HL-60/S4 (cell line): ENCODE data around the gene PXMP4.

Source experiments
- in situ Hi-C: fragments of 300-500 bp; cut with MboI; formaldehyde crosslinking; loops from 2 replicates; pipeline ENCODE4 v1.14.3; 2022; ENCODE audit warnings: low sequenced_read_pairs

PXMP4 gene

DNA sequence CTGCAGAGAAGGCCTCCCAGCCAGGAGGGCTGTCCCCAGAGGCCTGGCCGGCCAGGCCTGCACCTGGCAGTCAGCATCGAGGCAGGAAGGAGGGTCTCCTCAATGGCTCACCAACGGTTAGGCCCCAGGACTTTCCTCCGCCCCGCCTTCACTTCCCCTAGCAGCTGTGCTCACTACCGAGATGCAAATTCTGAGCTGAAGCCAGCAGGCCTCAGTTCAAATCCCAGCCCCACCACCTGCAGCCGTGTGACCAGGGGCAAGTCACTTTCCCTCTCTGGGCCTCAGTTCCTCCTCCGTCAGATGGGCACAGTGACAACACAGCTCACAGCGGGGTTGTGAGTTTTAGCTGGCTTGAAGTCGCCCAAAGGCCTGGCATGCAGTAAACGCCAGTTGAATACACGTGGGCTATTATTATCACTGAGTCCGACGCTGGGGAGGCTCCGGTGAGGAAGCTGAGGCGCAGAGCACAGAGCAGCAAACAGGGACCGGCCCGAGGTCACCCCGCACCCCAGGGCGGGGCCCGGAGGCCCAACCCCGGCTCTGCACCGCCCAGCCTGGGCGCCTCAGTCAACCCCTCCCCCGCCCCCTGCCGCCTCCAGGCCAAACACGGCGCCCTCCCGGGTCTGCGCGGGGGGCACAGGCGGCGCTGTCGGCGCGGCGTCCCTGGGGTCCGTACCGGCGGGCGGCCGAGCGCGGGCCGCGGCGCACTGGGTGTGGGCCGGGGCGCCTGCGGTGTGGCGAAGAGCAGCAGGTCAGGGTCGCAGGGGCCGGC, 34.6 kb downstream of the PXMP4 start:
- in situ Hi-C loops, result no loop called here

DNA sequence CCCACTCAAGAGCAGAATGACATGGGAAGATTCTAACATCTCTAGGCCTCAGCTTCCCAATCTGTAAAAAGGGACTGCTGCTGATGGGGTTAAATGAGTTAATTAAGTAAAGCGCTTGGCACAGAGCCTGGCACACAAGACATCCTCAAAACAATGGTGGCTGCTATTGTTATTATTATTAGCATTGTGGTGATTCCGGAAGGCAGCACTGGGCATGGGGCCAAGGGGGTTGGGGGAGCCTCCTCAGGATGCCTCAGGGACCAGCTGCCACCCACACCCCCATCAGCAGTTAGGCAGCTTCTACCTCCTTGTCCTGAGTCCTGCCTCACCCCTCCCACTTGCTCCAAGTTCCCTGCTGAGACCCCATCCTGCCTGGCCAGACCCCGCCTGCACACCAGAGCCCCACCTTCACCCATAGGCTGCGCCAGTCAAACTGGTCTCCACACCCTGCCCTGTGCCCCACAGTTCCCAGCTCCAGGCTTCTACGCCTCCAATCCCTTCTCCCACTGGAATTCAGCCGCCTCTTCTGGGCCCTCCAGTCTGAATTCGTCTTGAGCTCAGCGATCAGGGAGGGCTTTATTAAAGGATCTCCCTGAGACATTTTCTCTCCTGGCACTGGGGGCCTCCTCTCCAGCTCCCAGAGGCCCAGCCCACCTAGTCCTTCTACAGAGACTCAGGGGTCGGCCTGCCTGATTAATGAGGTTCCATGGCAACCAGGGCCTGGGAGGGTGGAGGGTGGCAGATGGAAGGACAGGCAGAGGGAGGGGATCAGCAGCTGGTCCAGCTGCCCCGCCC, 35.4 kb downstream of the PXMP4 start:
- in situ Hi-C loops, result no loop called here

DNA sequence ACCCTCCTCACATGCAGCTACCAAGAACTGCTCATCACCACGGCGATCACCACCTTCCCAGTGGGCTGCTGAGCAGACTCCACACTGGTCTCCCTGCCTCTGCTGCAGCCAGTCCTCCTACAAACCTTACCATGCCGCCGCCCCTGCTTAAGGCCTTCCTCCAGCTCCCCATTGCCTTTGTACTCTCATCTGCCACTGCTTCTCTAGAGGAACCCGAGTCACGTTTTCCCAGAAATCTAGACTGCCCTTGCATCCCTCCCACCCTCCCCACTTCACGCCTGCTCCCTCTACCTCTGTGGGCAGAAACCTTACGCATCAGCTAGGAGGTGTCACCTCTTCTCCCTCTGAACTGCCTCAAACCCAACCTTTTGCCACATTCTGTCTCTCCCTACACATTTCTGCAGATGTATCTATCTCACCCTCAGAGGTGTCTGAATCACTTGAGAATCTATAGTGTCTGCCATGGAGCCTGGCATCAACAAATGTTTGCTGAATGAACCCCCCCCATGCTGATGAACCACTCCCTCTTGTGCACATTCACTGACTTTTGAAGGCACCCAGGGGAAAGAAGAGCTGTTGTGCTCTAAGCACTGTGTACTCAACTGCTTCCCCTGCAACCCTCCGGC, 38.3 kb downstream of the PXMP4 start:
- in situ Hi-C loops, result no loop called here

DNA sequence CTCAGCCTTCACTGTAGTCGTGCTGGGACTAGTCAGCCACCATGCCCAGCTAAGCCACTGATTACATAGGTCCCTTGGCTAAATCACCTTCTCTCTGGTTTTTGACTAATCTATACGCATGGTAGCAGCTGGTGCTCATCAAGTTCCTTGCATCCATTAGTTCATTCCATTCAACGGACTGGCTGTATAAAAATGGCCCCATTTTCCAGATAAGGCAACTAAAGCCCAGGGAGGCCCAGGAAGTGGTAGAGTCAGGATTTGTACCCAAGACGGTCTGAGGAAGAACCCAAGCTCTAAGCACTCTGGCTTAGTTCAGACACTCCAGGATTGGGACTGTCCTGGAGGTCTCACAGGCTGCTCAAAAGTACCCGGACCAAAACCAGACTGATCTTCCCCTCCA, 38.8 kb downstream of the PXMP4 start:
- in situ Hi-C loops, result no loop called here

DNA sequence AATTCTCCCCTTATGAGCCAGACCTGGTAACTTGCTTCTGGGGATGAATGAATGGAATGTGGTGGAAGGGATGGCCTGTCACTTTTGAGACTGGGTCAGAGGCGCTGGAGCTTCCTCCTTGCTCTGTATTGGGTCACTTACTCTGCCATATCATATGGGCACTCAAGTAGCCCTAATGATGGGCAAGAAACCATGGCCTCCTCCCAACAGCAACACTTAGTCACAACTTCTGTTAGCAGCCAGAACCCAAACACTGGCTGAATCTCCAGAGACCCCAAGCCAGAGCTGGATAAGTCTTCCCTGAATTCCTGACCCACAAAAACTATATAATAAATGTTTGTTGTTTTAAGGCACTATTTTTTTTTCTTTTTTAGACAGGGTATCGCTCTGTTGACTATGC, 39.4 kb downstream of the PXMP4 start:
- in situ Hi-C loops, result no loop called here

DNA sequence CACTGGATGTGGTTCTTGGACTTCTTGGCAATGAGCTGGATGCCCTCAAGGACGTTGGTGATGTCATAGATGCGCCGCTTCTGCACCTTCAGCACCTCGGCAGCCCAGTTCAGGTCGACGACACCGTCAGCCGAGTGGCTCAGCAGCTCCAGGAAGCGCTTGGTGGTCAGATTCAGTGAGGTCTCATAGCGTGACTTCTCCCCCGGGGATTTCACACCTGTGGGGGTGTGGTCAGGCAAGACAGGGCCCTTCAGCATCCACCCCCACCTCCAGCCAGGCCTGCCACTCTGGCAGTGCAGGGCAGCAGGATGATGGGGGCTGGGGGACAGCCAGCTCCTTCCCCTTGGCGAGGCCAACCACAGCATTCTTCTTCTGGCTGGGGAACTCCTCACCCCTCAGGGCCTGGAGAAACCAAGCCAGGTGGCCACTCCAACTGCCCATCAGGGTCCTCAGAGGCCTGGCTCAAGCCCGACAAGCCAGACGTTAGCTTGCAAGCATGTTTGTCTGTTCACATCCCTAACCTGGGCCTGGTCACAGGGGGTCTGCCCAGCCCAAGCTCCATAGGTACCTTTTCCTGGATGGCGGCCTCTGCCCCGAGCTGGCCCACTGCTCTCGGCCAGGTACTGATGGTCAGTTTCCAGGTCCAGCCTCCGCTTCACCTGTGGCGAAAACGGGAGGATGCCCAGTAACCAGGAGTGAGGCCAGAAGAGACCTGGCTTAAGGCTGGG, 40.2 kb downstream of the PXMP4 start:
- in situ Hi-C loops, result no loop called here

- in situ Hi-C loops, result no loop called here
These were observed 42.0 kb downstream of the PXMP4 start for GRCh38 chr20:33677991-33678702.

DNA sequence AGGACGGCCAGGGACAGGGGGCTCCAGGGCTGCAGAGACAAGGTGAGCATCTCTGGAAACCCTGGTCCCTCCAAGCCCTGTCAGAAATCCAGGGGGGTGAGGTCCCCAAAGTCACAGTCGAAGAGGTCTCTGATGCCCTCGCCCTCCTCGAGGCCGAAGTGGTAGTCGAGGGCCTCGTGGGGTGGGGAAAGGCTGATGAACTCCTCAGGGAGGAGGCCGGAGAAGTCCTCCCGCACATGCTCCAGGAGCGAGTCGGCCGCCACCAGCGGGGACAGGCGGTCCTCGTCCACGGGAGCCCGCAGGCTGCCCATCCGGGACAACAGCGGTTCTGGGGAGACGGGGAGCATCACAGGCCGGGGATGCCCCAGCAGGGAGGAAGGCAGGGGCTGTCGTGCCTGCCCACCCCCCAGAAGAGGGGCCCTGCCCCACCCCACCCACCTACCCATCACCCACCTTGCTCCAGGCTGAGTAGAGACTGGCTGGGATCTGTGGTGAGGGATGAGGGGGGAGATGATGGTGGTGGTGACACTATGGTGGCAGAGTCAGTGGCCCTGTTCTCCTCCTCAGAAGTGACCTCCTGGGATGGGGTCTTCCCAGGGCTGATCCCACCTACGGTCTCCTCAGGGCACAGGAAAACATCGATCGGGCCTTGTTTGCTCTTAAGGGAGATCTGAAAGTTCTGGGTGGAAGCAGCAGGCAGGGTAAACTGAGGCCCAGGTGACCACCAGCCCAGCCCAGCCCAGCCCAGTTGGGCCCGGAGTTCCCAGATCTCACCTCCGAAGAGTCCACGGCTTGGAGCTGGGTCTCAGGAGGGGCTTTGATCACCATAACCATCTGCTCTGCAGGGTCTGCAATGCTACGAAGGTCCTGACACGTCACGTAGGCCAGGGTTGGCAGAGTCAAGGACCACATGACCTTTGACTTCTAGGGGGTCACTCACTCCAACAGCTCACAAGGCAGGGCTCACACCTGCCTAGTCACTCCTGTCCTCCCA, 43.2 kb downstream of the PXMP4 start:
- in situ Hi-C loops, result no loop called here

- in situ Hi-C loops, result no loop called here
These were observed 44.0 kb downstream of the PXMP4 start for GRCh38 chr20:33676121-33676520.

GRCh38 chr20:33675136-33675959, 44.8 kb downstream of the PXMP4 start:
- in situ Hi-C loops, result no loop called here

- in situ Hi-C loops, result no loop called here
These were observed 45.6 kb downstream of the PXMP4 start, which contains the start of gene NECAB3 for GRCh38 chr20:33674294-33675135. TSS of gene NECAB3 (minus strand) at chr20:33674428. CDS start at chr20:33674352, 76 bp downstream.

GRCh38 chr20:33673410-33674293, 46.5 kb downstream of the PXMP4 start:
- in situ Hi-C loops, result no loop called here

GRCh38 chr20:33673114-33673409, 47.0 kb downstream of the PXMP4 start:
- in situ Hi-C loops, result no loop called here

DNA sequence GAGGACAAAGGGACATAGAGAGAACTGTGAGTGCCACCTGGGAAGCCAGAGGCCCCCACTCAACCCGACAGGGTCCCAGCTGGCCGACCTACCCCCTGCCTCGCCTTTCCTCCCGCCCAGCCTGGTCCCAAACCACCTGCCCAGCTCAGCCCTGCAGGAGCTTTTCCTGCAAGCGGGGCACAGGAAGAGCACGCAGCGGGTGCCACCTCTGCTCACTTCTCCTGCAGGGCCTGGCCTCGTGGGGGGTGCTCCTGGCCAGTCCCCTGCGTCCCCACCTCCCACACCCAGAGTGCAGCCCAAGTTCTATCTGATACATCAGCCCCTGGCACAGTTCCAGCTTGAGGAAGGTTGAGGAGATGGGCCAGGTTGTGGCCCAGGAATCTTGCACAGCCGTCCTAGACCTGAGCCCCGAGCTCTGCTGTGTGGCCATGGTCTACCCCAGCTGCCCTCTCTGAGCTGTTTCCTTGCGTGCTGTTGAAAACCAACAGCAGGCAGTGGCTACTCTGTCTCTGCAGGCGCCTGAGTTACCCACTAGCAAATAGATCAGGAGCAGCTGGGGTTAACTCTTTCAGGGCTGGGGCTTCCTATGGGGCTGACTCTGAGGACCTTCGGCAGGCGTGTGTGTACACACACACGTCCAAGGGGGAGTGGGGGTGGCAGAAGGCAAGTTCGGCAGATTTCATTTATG, 47.5 kb downstream of the PXMP4 start:
- in situ Hi-C loops, result no loop called here

DNA sequence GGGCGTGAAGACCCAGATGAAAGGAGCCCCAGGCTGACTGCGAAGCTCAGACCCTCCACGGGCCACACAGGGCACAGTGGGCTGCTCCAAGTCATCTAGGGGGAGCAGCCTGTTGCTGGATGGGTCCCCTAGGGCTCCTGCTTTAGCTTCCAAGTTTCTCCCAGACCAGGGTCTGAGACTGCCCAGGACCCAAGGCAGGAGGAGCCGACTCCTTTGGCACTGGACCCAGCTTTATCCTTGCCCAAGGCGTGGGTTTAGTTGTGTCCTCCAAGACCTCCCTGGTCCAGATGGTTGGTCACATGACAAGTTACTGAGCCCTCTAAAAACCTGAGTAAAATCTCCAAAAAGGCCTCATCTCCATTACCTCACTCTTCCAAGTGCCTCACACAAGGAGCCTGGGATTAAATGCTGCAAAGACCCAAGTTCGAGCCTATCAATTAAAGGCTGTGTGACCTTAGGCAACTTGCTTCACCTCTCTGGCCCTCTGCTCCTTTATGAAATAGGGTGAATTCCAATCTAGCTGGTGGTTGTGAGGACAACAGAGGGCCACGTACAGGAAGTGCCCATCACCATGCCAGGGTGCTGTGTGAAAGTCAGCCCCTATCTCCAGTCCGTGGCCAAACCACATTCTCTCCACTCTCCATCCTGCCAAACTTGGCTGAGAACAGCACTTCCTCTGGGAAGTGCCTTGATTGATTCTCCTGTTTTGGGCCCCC, 48.4 kb downstream of the PXMP4 start:
- in situ Hi-C loops, result no loop called here
